Measurements from ENCODE around the gene SMC3.
"Not testable (repeated sequence)": the region's sequence is repeated elsewhere in the genome, so short reads cannot be mapped to it uniquely, and the experiment has no call there.

The SMC3 gene

DNA sequence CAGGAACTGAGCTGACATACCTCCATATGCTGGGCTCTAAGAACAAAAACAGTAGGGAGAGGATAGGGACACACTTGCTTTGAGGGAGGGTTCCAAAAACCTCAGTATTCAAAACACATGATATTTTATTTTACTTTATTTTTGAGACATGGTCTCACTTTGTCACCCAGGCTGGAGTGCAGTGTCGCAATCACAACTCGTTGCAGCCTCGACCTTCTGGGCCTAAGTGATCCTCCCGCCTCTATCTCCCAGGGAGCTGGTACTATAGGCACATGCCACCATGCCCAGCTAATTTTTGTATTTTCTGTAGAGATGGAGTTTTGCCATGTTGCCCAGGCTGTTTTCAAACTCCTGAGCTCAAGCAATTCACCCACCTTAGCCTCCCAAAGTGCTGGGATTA is 34.9 kb upstream of the SMC3 start:
- ATAC-seq, result not testable (repeated sequence)

DNA sequence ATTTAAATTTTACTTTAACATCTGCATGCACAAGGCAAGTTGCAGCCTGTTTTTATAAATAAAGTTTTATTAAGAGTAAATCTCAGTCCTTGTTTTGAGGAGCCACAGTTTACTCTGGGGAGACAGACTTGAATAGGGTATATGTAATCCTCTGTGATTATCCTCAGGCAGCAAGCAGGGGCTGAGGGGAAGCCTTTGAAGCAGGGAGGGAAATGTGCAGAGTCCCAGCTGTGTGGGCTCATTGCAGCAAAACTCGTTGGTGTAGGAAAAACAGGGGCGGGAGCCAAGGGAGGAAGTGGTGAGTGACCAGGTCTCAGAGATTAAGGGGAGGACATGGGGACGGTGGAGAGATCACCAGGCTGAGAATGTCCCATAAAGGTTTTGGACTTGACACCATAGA is 34.3 kb upstream of the SMC3 start:
- ATAC-seq, result no peak

DNA sequence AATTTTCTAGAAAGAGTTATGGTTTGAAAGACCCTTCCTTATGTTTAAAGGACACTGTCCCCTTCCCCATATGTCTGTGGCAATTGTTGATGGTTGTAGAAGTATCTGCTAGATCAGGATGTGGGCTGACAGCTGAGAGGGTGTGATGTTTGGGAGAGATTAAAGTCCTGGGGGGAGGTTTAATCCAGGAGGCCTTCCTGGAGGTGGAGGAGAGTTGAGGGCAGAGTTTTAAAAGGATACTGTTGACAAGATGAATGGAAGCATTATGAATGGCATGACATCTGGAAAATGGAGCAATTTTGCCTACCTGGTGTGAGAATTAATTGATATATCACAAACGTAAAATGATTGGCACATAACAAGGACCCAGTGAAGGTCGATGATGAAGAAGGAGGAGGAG is 32.9 kb upstream of the SMC3 start:
- no peak for ATAC-seq
- TF ChIP-seq ZFP3 (CRISPR knock-in tag; IDR thresholded peaks at IDR 0.05), result no peak
- no peak for TF ChIP-seq SNAI2 (CRISPR knock-in tag; IDR thresholded peaks at IDR 0.05)
- no peak for TF ChIP-seq ZC3H10 (CRISPR knock-in tag; IDR thresholded peaks at IDR 0.05)
- no peak for TF ChIP-seq ZFP30 (CRISPR knock-in tag; IDR thresholded peaks at IDR 0.05)
- TF ChIP-seq ARNTL (CRISPR knock-in tag; IDR thresholded peaks at IDR 0.05; ENCODE audit: borderline replicate concordance, low read depth), result no peak
- no peak for TF ChIP-seq RARB (CRISPR knock-in tag; IDR thresholded peaks at IDR 0.05)
- TF ChIP-seq PPARA (CRISPR knock-in tag; IDR thresholded peaks at IDR 0.05; ENCODE audit: borderline replicate concordance), result no peak
- no peak for TF ChIP-seq ZNF565 (CRISPR knock-in tag; conservative IDR thresholded peaks at IDR 0.05; ENCODE audit: low read depth)
- TF ChIP-seq GLIS3 (CRISPR knock-in tag; IDR thresholded peaks at IDR 0.05), result no peak
- no peak for TF ChIP-seq ISL1 (CRISPR knock-in tag; IDR thresholded peaks at IDR 0.05)
- TF ChIP-seq, protein P1, sequence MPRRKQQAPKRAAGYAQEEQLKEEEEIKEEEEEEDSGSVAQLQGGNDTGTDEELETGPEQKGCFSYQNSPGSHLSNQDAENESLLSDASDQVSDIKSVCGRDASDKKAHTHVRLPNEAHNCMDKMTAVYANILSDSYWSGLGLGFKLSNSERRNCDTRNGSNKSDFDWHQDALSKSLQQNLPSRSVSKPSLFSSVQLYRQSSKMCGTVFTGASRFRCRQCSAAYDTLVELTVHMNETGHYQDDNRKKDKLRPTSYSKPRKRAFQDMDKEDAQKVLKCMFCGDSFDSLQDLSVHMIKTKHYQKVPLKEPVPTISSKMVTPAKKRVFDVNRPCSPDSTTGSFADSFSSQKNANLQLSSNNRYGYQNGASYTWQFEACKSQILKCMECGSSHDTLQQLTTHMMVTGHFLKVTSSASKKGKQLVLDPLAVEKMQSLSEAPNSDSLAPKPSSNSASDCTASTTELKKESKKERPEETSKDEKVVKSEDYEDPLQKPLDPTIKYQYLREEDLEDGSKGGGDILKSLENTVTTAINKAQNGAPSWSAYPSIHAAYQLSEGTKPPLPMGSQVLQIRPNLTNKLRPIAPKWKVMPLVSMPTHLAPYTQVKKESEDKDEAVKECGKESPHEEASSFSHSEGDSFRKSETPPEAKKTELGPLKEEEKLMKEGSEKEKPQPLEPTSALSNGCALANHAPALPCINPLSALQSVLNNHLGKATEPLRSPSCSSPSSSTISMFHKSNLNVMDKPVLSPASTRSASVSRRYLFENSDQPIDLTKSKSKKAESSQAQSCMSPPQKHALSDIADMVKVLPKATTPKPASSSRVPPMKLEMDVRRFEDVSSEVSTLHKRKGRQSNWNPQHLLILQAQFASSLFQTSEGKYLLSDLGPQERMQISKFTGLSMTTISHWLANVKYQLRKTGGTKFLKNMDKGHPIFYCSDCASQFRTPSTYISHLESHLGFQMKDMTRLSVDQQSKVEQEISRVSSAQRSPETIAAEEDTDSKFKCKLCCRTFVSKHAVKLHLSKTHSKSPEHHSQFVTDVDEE (CRISPR knock-in tag; IDR thresholded peaks at IDR 0.05), result no peak
- no peak for TF ChIP-seq BACH2 (CRISPR knock-in tag; IDR thresholded peaks at IDR 0.05; ENCODE audit: borderline replicate concordance)
- no peak for TF ChIP-seq ZNF70 (CRISPR knock-in tag; IDR thresholded peaks at IDR 0.05)
- TF ChIP-seq CSDC2 (CRISPR knock-in tag; IDR thresholded peaks at IDR 0.05), result no peak
- no peak for TF ChIP-seq ZNF8 (CRISPR knock-in tag; IDR thresholded peaks at IDR 0.05)
- no peak for TF ChIP-seq OSR1 (CRISPR knock-in tag; IDR thresholded peaks at IDR 0.05)

More for the DNA sequence above, 34.3 kb upstream of the SMC3 start:
- TF ChIP-seq PPARA (CRISPR knock-in tag; IDR thresholded peaks at IDR 0.05; ENCODE audit: borderline replicate concordance), result no peak
- TF ChIP-seq CSDC2 (CRISPR knock-in tag; IDR thresholded peaks at IDR 0.05), result no peak
- TF ChIP-seq ZFP30 (CRISPR knock-in tag; IDR thresholded peaks at IDR 0.05), result no peak
- no peak for TF ChIP-seq ARNTL (CRISPR knock-in tag; IDR thresholded peaks at IDR 0.05; ENCODE audit: borderline replicate concordance, low read depth)
- no peak for TF ChIP-seq ZNF565 (CRISPR knock-in tag; conservative IDR thresholded peaks at IDR 0.05; ENCODE audit: low read depth)
- no peak for TF ChIP-seq ZNF8 (CRISPR knock-in tag; IDR thresholded peaks at IDR 0.05)
- TF ChIP-seq ZC3H10 (CRISPR knock-in tag; IDR thresholded peaks at IDR 0.05), result no peak
- TF ChIP-seq, protein P2, sequence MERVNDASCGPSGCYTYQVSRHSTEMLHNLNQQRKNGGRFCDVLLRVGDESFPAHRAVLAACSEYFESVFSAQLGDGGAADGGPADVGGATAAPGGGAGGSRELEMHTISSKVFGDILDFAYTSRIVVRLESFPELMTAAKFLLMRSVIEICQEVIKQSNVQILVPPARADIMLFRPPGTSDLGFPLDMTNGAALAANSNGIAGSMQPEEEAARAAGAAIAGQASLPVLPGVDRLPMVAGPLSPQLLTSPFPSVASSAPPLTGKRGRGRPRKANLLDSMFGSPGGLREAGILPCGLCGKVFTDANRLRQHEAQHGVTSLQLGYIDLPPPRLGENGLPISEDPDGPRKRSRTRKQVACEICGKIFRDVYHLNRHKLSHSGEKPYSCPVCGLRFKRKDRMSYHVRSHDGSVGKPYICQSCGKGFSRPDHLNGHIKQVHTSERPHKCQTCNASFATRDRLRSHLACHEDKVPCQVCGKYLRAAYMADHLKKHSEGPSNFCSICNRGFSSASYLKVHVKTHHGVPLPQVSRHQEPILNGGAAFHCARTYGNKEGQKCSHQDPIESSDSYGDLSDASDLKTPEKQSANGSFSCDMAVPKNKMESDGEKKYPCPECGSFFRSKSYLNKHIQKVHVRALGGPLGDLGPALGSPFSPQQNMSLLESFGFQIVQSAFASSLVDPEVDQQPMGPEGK (CRISPR knock-in tag; IDR thresholded peaks at IDR 0.05; ENCODE audit: borderline replicate concordance), result no peak
- no peak for TF ChIP-seq TOX (CRISPR knock-in tag; IDR thresholded peaks at IDR 0.05; ENCODE audit: borderline replicate concordance)
- no peak for TF ChIP-seq OSR1 (CRISPR knock-in tag; IDR thresholded peaks at IDR 0.05)
- TF ChIP-seq ISL1 (CRISPR knock-in tag; IDR thresholded peaks at IDR 0.05), result no peak
- no peak for TF ChIP-seq ZFP3 (CRISPR knock-in tag; IDR thresholded peaks at IDR 0.05)
- TF ChIP-seq GLIS3 (CRISPR knock-in tag; IDR thresholded peaks at IDR 0.05), result no peak
- TF ChIP-seq BACH2 (CRISPR knock-in tag; IDR thresholded peaks at IDR 0.05; ENCODE audit: borderline replicate concordance), result no peak
- TF ChIP-seq, protein P1 (CRISPR knock-in tag; IDR thresholded peaks at IDR 0.05), result no peak
- no peak for TF ChIP-seq RARB (CRISPR knock-in tag; IDR thresholded peaks at IDR 0.05)
- no peak for TF ChIP-seq ESRRG (CRISPR knock-in tag; IDR thresholded peaks at IDR 0.05)
- TF ChIP-seq TCF4 (CRISPR knock-in tag; IDR thresholded peaks at IDR 0.05; ENCODE audit: borderline replicate concordance), result no peak
- no peak for TF ChIP-seq ZNF70 (CRISPR knock-in tag; IDR thresholded peaks at IDR 0.05)
- TF ChIP-seq, protein P3, sequence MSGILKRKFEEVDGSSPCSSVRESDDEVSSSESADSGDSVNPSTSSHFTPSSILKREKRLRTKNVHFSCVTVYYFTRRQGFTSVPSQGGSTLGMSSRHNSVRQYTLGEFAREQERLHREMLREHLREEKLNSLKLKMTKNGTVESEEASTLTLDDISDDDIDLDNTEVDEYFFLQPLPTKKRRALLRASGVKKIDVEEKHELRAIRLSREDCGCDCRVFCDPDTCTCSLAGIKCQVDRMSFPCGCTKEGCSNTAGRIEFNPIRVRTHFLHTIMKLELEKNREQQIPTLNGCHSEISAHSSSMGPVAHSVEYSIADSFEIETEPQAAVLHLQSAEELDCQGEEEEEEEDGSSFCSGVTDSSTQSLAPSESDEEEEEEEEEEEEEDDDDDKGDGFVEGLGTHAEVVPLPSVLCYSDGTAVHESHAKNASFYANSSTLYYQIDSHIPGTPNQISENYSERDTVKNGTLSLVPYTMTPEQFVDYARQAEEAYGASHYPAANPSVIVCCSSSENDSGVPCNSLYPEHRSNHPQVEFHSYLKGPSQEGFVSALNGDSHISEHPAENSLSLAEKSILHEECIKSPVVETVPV (CRISPR knock-in tag; IDR thresholded peaks at IDR 0.05), result no peak
